Right renal pelvis (tissue), 4 donors: ENCODE results near the gene SH3GL1. TPM values are rescaled to one million over a fixed set of nuclear protein-coding genes. Genes with fewer than 3 reads are reported as not detected.

Source experiments
- DNase-seq, 4 donors: peaks; one replicate each; pipeline ENCODE4 v3.0.0-alpha.2; 2013; ENCODE audit warnings: low read depth in 4 of 4, low spot score in 3 of 4, missing footprints in 1 of 4
- polyA plus RNA-seq, 4 donors: library from polyadenylated mRNA; unstranded; fragments of 120-200 nt; gene quantifications; one replicate each; pipeline ENCODE4 v1.2.1, GENCODE V29; 2013; ENCODE audit not compliant: insufficient read length in 4 of 4

SH3GL1 gene
- polyA plus RNA-seq, 4 donors: 60.1 to 82.5 (median 64.7) TPM

- DNase-seq: no peak
Measured at GRCh38 chr19:4326215-4326836, 74.0 kb downstream of the SH3GL1 start.

DNA sequence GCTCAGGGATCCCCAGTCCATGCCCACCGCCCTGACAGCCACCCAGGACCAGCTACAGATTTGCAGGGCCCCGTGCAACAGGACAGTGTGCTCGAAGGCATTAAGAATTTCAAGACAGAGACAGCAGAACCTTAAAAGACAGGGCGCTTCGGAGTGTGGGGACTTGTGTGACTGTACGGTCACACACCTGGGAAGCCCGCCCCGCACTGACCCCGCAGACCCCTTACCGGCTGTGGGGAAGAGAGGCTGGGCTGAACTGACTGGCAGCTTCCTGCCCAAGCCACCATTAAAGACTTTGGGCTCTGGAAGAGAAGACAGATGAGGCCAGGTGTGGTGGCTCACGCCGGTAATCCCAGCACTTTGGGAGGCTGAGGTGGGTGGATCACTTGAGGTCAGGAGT lies 76.1 kb downstream of the SH3GL1 start:
- DNase-seq: no peak

GRCh38 chr19:4323692-4324091 lies 76.7 kb downstream of the SH3GL1 start:
- DNase-seq: no peak

DNA sequence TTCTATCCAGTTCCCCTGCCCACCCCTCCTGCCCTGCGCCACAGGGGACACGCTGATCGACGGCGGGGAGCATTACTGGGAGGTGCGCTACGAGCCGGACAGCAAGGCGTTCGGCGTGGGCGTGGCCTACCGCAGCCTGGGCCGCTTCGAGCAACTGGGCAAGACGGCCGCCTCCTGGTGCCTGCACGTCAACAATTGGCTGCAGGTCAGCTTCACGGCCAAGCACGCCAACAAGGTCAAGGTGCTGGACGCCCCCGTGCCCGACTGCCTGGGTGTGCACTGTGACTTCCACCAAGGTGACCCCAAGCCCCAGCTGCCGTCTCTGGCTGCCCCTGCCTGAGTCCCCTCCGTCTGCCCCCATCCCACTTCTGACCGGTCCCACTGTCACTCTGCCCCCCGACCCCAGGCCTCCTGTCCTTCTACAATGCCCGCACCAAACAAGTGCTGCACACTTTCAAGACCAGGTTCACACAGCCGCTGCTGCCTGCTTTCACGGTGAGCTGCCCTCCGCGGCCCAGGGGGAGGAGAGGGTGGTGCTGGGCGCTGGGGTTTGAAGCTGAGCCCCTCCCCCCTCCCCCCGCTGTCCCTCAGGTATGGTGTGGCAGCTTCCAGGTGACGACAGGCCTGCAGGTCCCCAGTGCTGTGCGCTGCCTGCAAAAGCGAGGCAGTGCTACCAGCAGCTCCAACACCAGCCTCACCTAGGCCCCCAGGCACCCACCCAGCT lies 77.2 kb downstream of the SH3GL1 start:
- DNase-seq: no peak

GRCh38 chr19:4320419-4320818 lies 79.9 kb downstream of the SH3GL1 start:
- DNase-seq: no peak

- no peak for DNase-seq
Measured at GRCh38 chr19:4319067-4319718, 81.2 kb downstream of the SH3GL1 start.

DNA sequence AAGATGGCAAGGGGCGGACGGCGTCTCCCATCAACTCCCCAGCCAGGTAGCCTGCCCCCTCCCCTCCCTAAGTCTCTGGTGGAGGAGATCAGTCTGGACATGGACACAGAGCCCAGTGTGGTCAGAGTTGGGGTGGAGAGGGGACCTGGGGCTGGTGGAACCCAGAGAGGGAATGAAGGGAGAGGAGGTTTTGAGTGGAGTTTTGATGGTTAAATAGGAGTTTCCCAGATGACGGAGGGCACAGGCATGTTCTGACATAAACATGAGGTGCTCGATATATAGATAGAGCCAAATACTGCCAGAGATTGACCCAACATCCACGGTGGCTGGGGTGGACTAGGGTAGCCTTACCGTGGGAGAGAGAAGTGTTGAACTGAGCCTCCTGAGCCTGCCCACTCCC lies 81.9 kb downstream of the SH3GL1 start:
- no peak for DNase-seq

DNA sequence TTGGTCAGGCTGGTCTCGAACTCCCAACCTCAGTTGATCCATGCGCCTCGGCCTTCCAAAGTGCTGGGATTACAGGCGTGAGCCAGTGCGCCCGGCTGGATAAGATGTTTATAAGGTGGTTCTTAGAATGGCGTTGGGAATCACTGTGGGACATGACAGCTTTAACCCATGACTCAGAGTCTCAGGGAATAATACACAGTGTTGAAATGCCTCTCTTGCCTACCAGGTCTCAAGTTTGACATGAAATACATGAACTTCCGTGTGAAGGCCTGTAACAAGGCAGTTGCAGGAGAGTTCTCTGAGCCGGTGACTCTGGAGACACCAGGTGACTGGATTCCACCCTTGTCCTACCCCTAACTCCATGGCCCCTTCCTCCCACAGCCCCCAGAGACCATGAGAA lies 83.4 kb downstream of the SH3GL1 start:
- no peak for DNase-seq

- DNase-seq: no peak
Measured at GRCh38 chr19:4313847-4314490, 86.4 kb downstream of the SH3GL1 start.

Other genes starting within 250 kb of the SH3GL1 start
- gene CREB3L3, start 246.9 kb downstream of the SH3GL1 start, polyA plus RNA-seq: 1 to 10 TPM; 1.0 to 1.5 (median 1.2) TPM
- 10 to 100 TPM; 16.1 to 26.1 (median 17.4) TPM for gene SIRT6, start 218.0 kb downstream of the SH3GL1 start, polyA plus RNA-seq
- gene ANKRD24, start 217.9 kb downstream of the SH3GL1 start, polyA plus RNA-seq: 1 to 10 TPM in 2 of 4 donors, under 1 TPM in 2; 0.89 to 1.4 (median 1.0) TPM
- gene EBI3, start 171.0 kb downstream of the SH3GL1 start, polyA plus RNA-seq: under 1 TPM in 3 of 4 donors, not detected in 1; 0.47 to 0.73 (median 0.61) TPM
- 10 to 100 TPM; 20.0 to 23.7 (median 22.8) TPM for gene YJU2, start 153.5 kb downstream of the SH3GL1 start, polyA plus RNA-seq
- 1 to 10 TPM in 3 of 4 donors, under 1 TPM in 1; 0.81 to 3.2 (median 1.9) TPM for gene SHD, start 121.3 kb downstream of the SH3GL1 start, polyA plus RNA-seq
- gene TMIGD2, start 98.2 kb downstream of the SH3GL1 start, polyA plus RNA-seq: under 1 TPM; 0.15 to 0.44 (median 0.37) TPM
- gene FSD1, start 95.9 kb downstream of the SH3GL1 start, polyA plus RNA-seq: 1 to 10 TPM; 4.6 to 6.5 (median 5.5) TPM
- gene STAP2, start 61.7 kb downstream of the SH3GL1 start, polyA plus RNA-seq: 10 to 100 TPM; 14.7 to 30.9 (median 25.8) TPM
- gene MPND, start 57.0 kb downstream of the SH3GL1 start, polyA plus RNA-seq: 10 to 100 TPM; 22.1 to 31.8 (median 23.5) TPM
- 10 to 100 TPM; 21.8 to 27.0 (median 25.4) TPM for gene CHAF1A, start 2.1 kb upstream of the SH3GL1 start, polyA plus RNA-seq
- gene UBXN6, start 57.2 kb upstream of the SH3GL1 start, polyA plus RNA-seq: 100 to 1,000 TPM in 2 of 4 donors, 10 to 100 TPM in 2; 94.1 to 127 (median 100) TPM
- gene HDGFL2, start 71.8 kb upstream of the SH3GL1 start, polyA plus RNA-seq: 10 to 100 TPM; 65.1 to 87.4 (median 71.1) TPM
- 1 to 10 TPM in 1 of 4 donors, under 1 TPM in 3; 0.39 to 1.3 (median 0.68) TPM for gene PLIN4, start 117.9 kb upstream of the SH3GL1 start, polyA plus RNA-seq
- 1 to 10 TPM; 2.7 to 4.8 (median 3.5) TPM for gene PLIN5, start 134.7 kb upstream of the SH3GL1 start, polyA plus RNA-seq
- gene LRG1, start 139.5 kb upstream of the SH3GL1 start, polyA plus RNA-seq: 1 to 10 TPM in 2 of 4 donors, under 1 TPM in 2; 0.57 to 1.6 (median 0.85) TPM
- 1 to 10 TPM; 2.3 to 3.8 (median 3.0) TPM for gene SEMA6B, start 159.1 kb upstream of the SH3GL1 start, polyA plus RNA-seq
- 10 to 100 TPM; 11.6 to 13.8 (median 13.6) TPM for gene TNFAIP8L1, start 239.0 kb upstream of the SH3GL1 start, polyA plus RNA-seq